Cardiac fibroblast (primary cell): ENCODE measurements around the gene RNF213.

Source experiments
- DNase-seq, 2 donors: peaks; one replicate each; pipeline versions ENCODE4 v3.0.0 to v3.0.0-alpha.2; 2010; ENCODE audit warnings: low read depth in 2 of 2
- H3K4me3 ChIP-seq, 2 donors: replicated peaks in 1 of 2; 1 replicate in 1 of 2; 2 replicates in 1 of 2; pipeline ENCODE4 v1.5.1; 2011; ENCODE audit warnings: low read depth in 2 of 2, low read length in 2 of 2, mild to moderate bottlenecking in 2 of 2, moderate library complexity in 1 of 2
- CTCF ChIP-seq: IDR thresholded peaks from one replicate; pipeline ENCODE4 v1.5.1; 2011; ENCODE audit warnings: low read depth, mild to moderate bottlenecking, low read length, inconsistent platforms

Gene RNF213

GRCh38 chr17:80223838-80224497, 36.7 kb upstream of the RNF213 start:
- H3K4me3 ChIP-seq: no peak overlapping the region
- DNase-seq: no peak
- TF ChIP-seq CTCF: no peak

GRCh38 chr17:80224683-80225082, 36.0 kb upstream of the RNF213 start:
- no peak overlapping the region for H3K4me3 ChIP-seq
- no peak for TF ChIP-seq CTCF
- DNase-seq: no peak

GRCh38 chr17:80225230-80225629, 35.4 kb upstream of the RNF213 start:
- DNase-seq: no peak
- no peak overlapping the region for H3K4me3 ChIP-seq
- no peak for TF ChIP-seq CTCF

GRCh38 chr17:80227156-80227555, 33.5 kb upstream of the RNF213 start:
- no peak overlapping the region for H3K4me3 ChIP-seq
- DNase-seq: no peak
- no peak for TF ChIP-seq CTCF

- no peak for DNase-seq
- no peak overlapping the region for H3K4me3 ChIP-seq
These were observed 33.0 kb upstream of the RNF213 start for GRCh38 chr17:80227666-80228065.

GRCh38 chr17:80228477-80228876, 32.2 kb upstream of the RNF213 start:
- H3K4me3 ChIP-seq: no peak overlapping the region
- DNase-seq: no peak
- TF ChIP-seq CTCF: no peak

More at GRCh38 chr17:80227666-80228065, 33.0 kb upstream of the RNF213 start:
- no peak for TF ChIP-seq CTCF

GRCh38 chr17:80229011-80229410, 31.6 kb upstream of the RNF213 start:
- no peak for TF ChIP-seq CTCF
- H3K4me3 ChIP-seq: no peak overlapping the region
- DNase-seq: no peak
